DND-41 (cell line): ENCODE data around the gene PRTN3.

Source experiments
- CTCF ChIP-seq: IDR thresholded peaks from 2 replicates; pipeline ENCODE4 v1.5.1; 2012; ENCODE audit warnings: borderline replicate concordance, low read length, moderate library complexity, mild to moderate bottlenecking; ENCODE audit not compliant: poor library complexity, severe bottlenecking; ENCODE audit errors: extremely low read depth
- EZH2 ChIP-seq: IDR thresholded peaks from 3 replicates; pipeline ENCODE4 v1.6.1; 2012; ENCODE audit warnings: borderline replicate concordance, low read depth, mild to moderate bottlenecking, moderate library complexity, low read length, inconsistent platforms; ENCODE audit not compliant: severe bottlenecking

DNA sequence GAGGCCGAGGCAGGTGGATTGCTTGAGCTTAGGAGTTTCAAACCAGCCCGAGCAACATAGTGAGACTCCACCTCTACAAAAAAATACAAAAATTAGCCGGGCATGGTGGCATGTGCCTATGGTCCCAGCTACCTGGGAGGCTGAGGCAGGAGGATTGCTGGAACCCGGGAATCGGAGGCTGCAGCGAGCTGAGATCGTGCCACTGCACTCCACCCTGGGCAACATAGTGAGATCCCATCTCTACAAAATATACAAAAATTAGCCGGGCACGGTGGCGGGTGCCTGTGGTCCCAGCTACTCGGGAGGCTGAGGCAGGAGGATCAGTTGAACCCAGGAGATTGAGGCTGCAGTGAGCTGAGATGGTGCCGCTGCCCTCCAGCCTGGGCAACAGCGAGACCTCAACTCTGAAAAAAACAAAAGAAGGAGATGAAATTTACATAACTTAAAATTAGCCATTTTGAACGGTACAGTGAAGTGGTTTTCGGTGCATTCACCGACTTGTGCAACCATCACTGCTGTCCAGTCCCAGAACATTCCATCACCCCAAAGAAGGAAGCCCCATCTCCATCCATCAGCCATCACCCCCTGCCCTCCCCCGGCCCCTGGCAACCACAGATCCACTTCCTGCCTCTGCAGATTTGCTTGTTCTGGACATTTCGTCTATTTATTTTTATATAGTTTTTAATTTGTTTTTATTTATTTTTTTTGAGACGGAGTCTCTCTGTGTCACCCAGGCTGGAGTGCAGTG is 14.7 kb upstream of the PRTN3 start:
- no peak for TF ChIP-seq CTCF
- TF ChIP-seq EZH2 = no peak
